Prostate gland (tissue), 2 donors: Measurements from ENCODE around the gene ARMC9.

Experiments
- POLR2A ChIP-seq: fragments of 450-650 bp; IDR thresholded peaks from one replicate; pipeline ENCODE4 v1.6.1; 2016; ENCODE audit warnings: antibody characterized with exemption, mild to moderate bottlenecking
- TF ChIP-seq, protein P1 (sequence below), 4 experiments: fragments of 200-600 bp in 2 of 4; fragments of 450-650 bp in 2 of 4; sonication (generic) in 2 of 4; IDR thresholded peaks; 1 replicate in 3 of 4; 2 replicates in 1 of 4; pipeline ENCODE4 v1.5.1; 2016 to 2019; ENCODE audit warnings: antibody characterized with exemption in 4 of 4, mild to moderate bottlenecking in 2 of 4, moderate library complexity in 2 of 4

- TF ChIP-seq POLR2A: no peak
- TF ChIP-seq, protein P1, sequence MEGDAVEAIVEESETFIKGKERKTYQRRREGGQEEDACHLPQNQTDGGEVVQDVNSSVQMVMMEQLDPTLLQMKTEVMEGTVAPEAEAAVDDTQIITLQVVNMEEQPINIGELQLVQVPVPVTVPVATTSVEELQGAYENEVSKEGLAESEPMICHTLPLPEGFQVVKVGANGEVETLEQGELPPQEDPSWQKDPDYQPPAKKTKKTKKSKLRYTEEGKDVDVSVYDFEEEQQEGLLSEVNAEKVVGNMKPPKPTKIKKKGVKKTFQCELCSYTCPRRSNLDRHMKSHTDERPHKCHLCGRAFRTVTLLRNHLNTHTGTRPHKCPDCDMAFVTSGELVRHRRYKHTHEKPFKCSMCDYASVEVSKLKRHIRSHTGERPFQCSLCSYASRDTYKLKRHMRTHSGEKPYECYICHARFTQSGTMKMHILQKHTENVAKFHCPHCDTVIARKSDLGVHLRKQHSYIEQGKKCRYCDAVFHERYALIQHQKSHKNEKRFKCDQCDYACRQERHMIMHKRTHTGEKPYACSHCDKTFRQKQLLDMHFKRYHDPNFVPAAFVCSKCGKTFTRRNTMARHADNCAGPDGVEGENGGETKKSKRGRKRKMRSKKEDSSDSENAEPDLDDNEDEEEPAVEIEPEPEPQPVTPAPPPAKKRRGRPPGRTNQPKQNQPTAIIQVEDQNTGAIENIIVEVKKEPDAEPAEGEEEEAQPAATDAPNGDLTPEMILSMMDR (IDR thresholded peaks at IDR 0.05): no peak
These were observed 85.9 kb downstream of the ARMC9 start for GRCh38 chr2:231284296-231284695.
